HL-60 (cell line): ENCODE data around the gene TRIM17.

Source experiments
- DNase-seq, 2 experiments: peaks; one replicate each; pipeline ENCODE4 v3.0.0-alpha.2; 2010 to 2020; ENCODE audit warnings: low read depth in 1 of 2, low spot score in 1 of 2
- H3K27ac ChIP-seq: fragments of 250-450 bp; sonication (Bioruptor Pico); replicated peaks from 2 replicates; pipeline ENCODE4 v1.5.1; 2020; ENCODE audit warnings: mild to moderate bottlenecking, moderate library complexity
- H3K27me3 ChIP-seq: fragments of 250-450 bp; sonication (Bioruptor Pico); 2 replicates; pipeline ENCODE4 v1.5.1; 2021; ENCODE audit warnings: mild to moderate bottlenecking, moderate library complexity; ENCODE audit not compliant: insufficient read depth, poor library complexity, severe bottlenecking
- H3K4me3 ChIP-seq: replicated peaks from 2 replicates; pipeline ENCODE4 v1.5.1; 2011; ENCODE audit warnings: mild to moderate bottlenecking, control low read depth, low read length; ENCODE audit not compliant: insufficient read depth
- CTCF ChIP-seq: IDR thresholded peaks from one replicate; pipeline ENCODE4 v1.5.1; 2011; ENCODE audit warnings: low read length, control low read depth, inconsistent platforms; ENCODE audit not compliant: insufficient read depth
- GABPA ChIP-seq: IDR thresholded peaks from 2 replicates; pipeline ENCODE4 v1.6.1; 2012; ENCODE audit warnings: low read depth
- POLR2AphosphoS5 ChIP-seq: IDR thresholded peaks from 2 replicates; pipeline ENCODE4 v1.6.1; 2012; ENCODE audit warnings: low read depth
- REST ChIP-seq: IDR thresholded peaks from 2 replicates; pipeline ENCODE4 v1.6.1; 2012; ENCODE audit warnings: low read depth; ENCODE audit not compliant: insufficient replicate concordance
- SPI1 ChIP-seq: IDR thresholded peaks from 2 replicates; pipeline ENCODE4 v1.6.1; 2012; ENCODE audit warnings: low read depth, mild to moderate bottlenecking, borderline replicate concordance

Gene TRIM17

GRCh38 chr1:228364068-228364705 is 52.5 kb downstream of the TRIM17 start:
- Histone ChIP-seq H3K27me3 (peaks cover 2% of the 10 kb centered on the region), H3K4me3 (no peak overlapping the region), H3K27ac (no peak overlapping the region)
- no peak for TF ChIP-seq SPI1
- TF ChIP-seq CTCF, result no peak
- no peak for TF ChIP-seq REST
- TF ChIP-seq GABPA, result no peak
- TF ChIP-seq POLR2AphosphoS5, result no peak
- no peak for DNase-seq

GRCh38 chr1:228363686-228364067 is 53.0 kb downstream of the TRIM17 start:
- TF ChIP-seq SPI1, result no peak
- TF ChIP-seq CTCF, result no peak
- no peak for TF ChIP-seq POLR2AphosphoS5
- TF ChIP-seq GABPA, result no peak
- no peak for TF ChIP-seq REST
- DNase-seq, result no peak
- peaks cover 2% of the 10 kb centered on the region for H3K27me3 ChIP-seq

GRCh38 chr1:228362884-228363450 is 53.7 kb downstream of the TRIM17 start:
- Histone ChIP-seq H3K27me3 (peaks cover under 1% of the 10 kb centered on the region), H3K27ac (no peak overlapping the region), H3K4me3 (no peak overlapping the region)
- no peak for TF ChIP-seq CTCF
- TF ChIP-seq SPI1, result no peak
- no peak for TF ChIP-seq POLR2AphosphoS5
- no peak for TF ChIP-seq GABPA
- TF ChIP-seq REST, result no peak
- DNase-seq, result no peak

More at GRCh38 chr1:228363686-228364067, 53.0 kb downstream of the TRIM17 start:
- Histone ChIP-seq H3K27ac (no peak overlapping the region), H3K4me3 (no peak overlapping the region)
